Activated naive CD4-positive, alpha-beta T cell treated with anti-CD3 and anti-CD28 coated beads, Interleukin-2, amount 10 ng/mL, durations not matched to agents 7 days and 5 days (primary cell): ENCODE results near the gene TEDC2.

ENCODE experiments used
- CTCF ChIA-PET: fragments of 350-600 bp; sonication (Branson Sonifier 250); formaldehyde crosslinking; loops from one replicate; lab custom pipeline; 2021; ENCODE audit warnings: antibody characterized with exemption; lab: Charles Lee
- DNase-seq: peaks from one replicate; pipeline ENCODE4 v3.0.0-alpha.2; 2020
- H3K27ac Mint-ChIP-seq: one replicate; pipeline ENCODE4 v1.8.0; 2021; ENCODE audit warnings: mild to moderate bottlenecking, moderate library complexity, mixed read lengths
- H3K27me3 Mint-ChIP-seq: one replicate; pipeline ENCODE4 v1.8.0; 2021; ENCODE audit warnings: mild to moderate bottlenecking, mixed read lengths
- H3K36me3 Mint-ChIP-seq: one replicate; pipeline ENCODE4 v1.8.0; 2021; ENCODE audit warnings: mixed read lengths
- H3K4me1 Mint-ChIP-seq: one replicate; pipeline ENCODE4 v1.8.0; 2021; ENCODE audit warnings: mixed read lengths
- H3K4me3 Mint-ChIP-seq: one replicate; pipeline ENCODE4 v1.8.0; 2021; ENCODE audit warnings: mild to moderate bottlenecking, moderate library complexity, mixed read lengths
- H3K9me3 Mint-ChIP-seq: one replicate; pipeline ENCODE4 v1.8.0; 2021; ENCODE audit warnings: mixed read lengths

Gene TEDC2

GRCh38 chr16:2494616-2495015 is 34.7 kb downstream of the TEDC2 start:
- H3K9me3 Mint-ChIP-seq = no peaks in the 10 kb centered on the region
- CTCF ChIA-PET = interaction anchor here (1.3 kb wide), 1 partner anchor 65 kb away, joined by 3 read pairs; no protein-coding TSS in a partner anchor

GRCh38 chr16:2495041-2495440 is 35.1 kb downstream of the TEDC2 start:
- CTCF ChIA-PET = interaction anchor here (1.1 kb wide), 1 partner anchor 16 kb away, joined by 4 read pairs; no protein-coding TSS in a partner anchor

More at GRCh38 chr16:2494616-2495015, 34.7 kb downstream of the TEDC2 start:
- Mint-ChIP-seq H3K4me3 (no peak overlapping the region), H3K4me1 (no peaks in the 10 kb centered on the region), H3K27me3 (no peaks in the 10 kb centered on the region), H3K36me3 (no peaks in the 10 kb centered on the region), H3K27ac (no peak overlapping the region)
- no peak for DNase-seq

GRCh38 chr16:2496223-2497115 is 36.6 kb downstream of the TEDC2 start:
- H3K36me3 Mint-ChIP-seq = no peaks in the 10 kb centered on the region
- no peaks in the 10 kb centered on the region for H3K4me1 Mint-ChIP-seq
- DNase-seq = no peak
- no peaks in the 10 kb centered on the region for H3K27me3 Mint-ChIP-seq
- H3K9me3 Mint-ChIP-seq = no peaks in the 10 kb centered on the region
- H3K27ac Mint-ChIP-seq = no peak overlapping the region
- CTCF ChIA-PET = interaction anchor here (1.1 kb wide), 1 partner anchor 15 kb away, joined by 4 read pairs; no protein-coding TSS in a partner anchor
- H3K4me3 Mint-ChIP-seq = no peak overlapping the region

More at GRCh38 chr16:2495041-2495440, 35.1 kb downstream of the TEDC2 start:
- H3K4me3 Mint-ChIP-seq = no peak overlapping the region
- H3K27me3 Mint-ChIP-seq = no peaks in the 10 kb centered on the region
- H3K9me3 Mint-ChIP-seq = no peaks in the 10 kb centered on the region
- H3K4me1 Mint-ChIP-seq = no peaks in the 10 kb centered on the region
- H3K36me3 Mint-ChIP-seq = no peaks in the 10 kb centered on the region
- no peak overlapping the region for H3K27ac Mint-ChIP-seq
- DNase-seq = no peak

GRCh38 chr16:2497116-2497630 is 37.3 kb downstream of the TEDC2 start:
- H3K36me3 Mint-ChIP-seq = no peaks in the 10 kb centered on the region
- no peaks in the 10 kb centered on the region for H3K27me3 Mint-ChIP-seq
- no peak overlapping the region for H3K4me3 Mint-ChIP-seq
- no peaks in the 10 kb centered on the region for H3K9me3 Mint-ChIP-seq
- H3K27ac Mint-ChIP-seq = no peak overlapping the region
- no peak for DNase-seq
- CTCF ChIA-PET = no interaction called here
- no peaks in the 10 kb centered on the region for H3K4me1 Mint-ChIP-seq

GRCh38 chr16:2497695-2498484 is 38.0 kb downstream of the TEDC2 start:
- CTCF ChIA-PET = no interaction called here
- Mint-ChIP-seq H3K9me3 (no peaks in the 10 kb centered on the region), H3K27me3 (no peaks in the 10 kb centered on the region), H3K4me1 (no peaks in the 10 kb centered on the region), H3K27ac (no peak overlapping the region), H3K4me3 (no peak overlapping the region), H3K36me3 (no peaks in the 10 kb centered on the region)
- no peak for DNase-seq

- H3K4me3 Mint-ChIP-seq = no peak overlapping the region
- H3K4me1 Mint-ChIP-seq = no peaks in the 10 kb centered on the region
- CTCF ChIA-PET = no interaction called here
- no peaks in the 10 kb centered on the region for H3K36me3 Mint-ChIP-seq
- H3K27me3 Mint-ChIP-seq = no peaks in the 10 kb centered on the region
- H3K27ac Mint-ChIP-seq = no peak overlapping the region
- DNase-seq = no peak
- no peaks in the 10 kb centered on the region for H3K9me3 Mint-ChIP-seq
Measured at GRCh38 chr16:2498531-2499253, 38.8 kb downstream of the TEDC2 start.

GRCh38 chr16:2499454-2499853 is 39.5 kb downstream of the TEDC2 start:
- DNase-seq = no peak
- Mint-ChIP-seq H3K27ac (no peak overlapping the region), H3K9me3 (no peaks in the 10 kb centered on the region), H3K27me3 (no peaks in the 10 kb centered on the region), H3K4me3 (no peak overlapping the region), H3K36me3 (no peaks in the 10 kb centered on the region), H3K4me1 (no peaks in the 10 kb centered on the region)
- CTCF ChIA-PET = interaction anchor here (2.3 to 2.5 kb wide), 2 partner anchors 156 to 161 kb away, joined by 5 to 7 read pairs; no protein-coding TSS in a partner anchor

GRCh38 chr16:2499890-2500429 is 40.1 kb downstream of the TEDC2 start:
- Mint-ChIP-seq H3K36me3 (no peaks in the 10 kb centered on the region), H3K27me3 (no peaks in the 10 kb centered on the region), H3K9me3 (no peaks in the 10 kb centered on the region), H3K4me3 (no peak overlapping the region), H3K27ac (no peak overlapping the region), H3K4me1 (no peaks in the 10 kb centered on the region)
- DNase-seq = no peak
- CTCF ChIA-PET = interaction anchor here (2.1 to 2.5 kb wide), 4 partner anchors 13 to 162 kb away, joined by 5 to 12 read pairs (median 6); partner anchors contain the start of gene TBC1D24

GRCh38 chr16:2500430-2500917 is 40.6 kb downstream of the TEDC2 start:
- Mint-ChIP-seq H3K9me3 (no peaks in the 10 kb centered on the region), H3K27me3 (no peaks in the 10 kb centered on the region), H3K36me3 (no peaks in the 10 kb centered on the region), H3K4me3 (no peak overlapping the region), H3K4me1 (no peaks in the 10 kb centered on the region), H3K27ac (no peak overlapping the region)
- no peak for DNase-seq
- CTCF ChIA-PET = interaction anchor here (1.0 to 2.5 kb wide), 13 partner anchors 9 to 482 kb away, joined by 3 to 13 read pairs (median 5); partner anchors contain the start of gene TBC1D24

- H3K27me3 Mint-ChIP-seq = peaks cover 4% of the 10 kb centered on the region
- peak; percentile 88 for DNase-seq
- CTCF ChIA-PET = interaction anchor here (0.5 to 2.5 kb wide), 20 partner anchors 8 to 482 kb away, joined by 3 to 13 read pairs (median 4); partner anchors contain the start of genes CCNF and TBC1D24
- no peaks in the 10 kb centered on the region for H3K36me3 Mint-ChIP-seq
- H3K9me3 Mint-ChIP-seq = no peaks in the 10 kb centered on the region
- H3K27ac Mint-ChIP-seq = no peak overlapping the region
- H3K4me3 Mint-ChIP-seq = no peak overlapping the region
- H3K4me1 Mint-ChIP-seq = no peaks in the 10 kb centered on the region
Measured at GRCh38 chr16:2500918-2501750, 41.2 kb downstream of the TEDC2 start.

- DNase-seq = no peak
- no peak overlapping the region for H3K27ac Mint-ChIP-seq
- H3K27me3 Mint-ChIP-seq = peaks cover 8% of the 10 kb centered on the region
- no peaks in the 10 kb centered on the region for H3K4me1 Mint-ChIP-seq
- no peaks in the 10 kb centered on the region for H3K9me3 Mint-ChIP-seq
- CTCF ChIA-PET = interaction anchor here (0.5 to 2.5 kb wide), 17 partner anchors 7 to 483 kb away, joined by 3 to 13 read pairs (median 4); partner anchors contain the start of genes CCNF and TBC1D24
- H3K36me3 Mint-ChIP-seq = no peaks in the 10 kb centered on the region
- no peak overlapping the region for H3K4me3 Mint-ChIP-seq
Measured at GRCh38 chr16:2501946-2502895, 42.3 kb downstream of the TEDC2 start.
